RKO (cell line): ENCODE data around the gene MAGIX.
A peak's percentile ranks its signal among the peaks of the same experiment; 100 is the strongest.
"Not testable (repeated sequence)": the region's sequence is repeated elsewhere in the genome, so short reads cannot be mapped to it uniquely, and the experiment has no call there.

Experiments used
- DNase-seq: peaks from one replicate; pipeline ENCODE4 v3.0.0-alpha.2; 2016; ENCODE audit warnings: low spot score

The MAGIX gene

GRCh38 chrX:49162620-49163019 is at the start of gene MAGIX:
Gene MAGIX, plus strand, starts transcription at chrX:49162758. Its CDS starts 132 bp downstream, at chrX:49162890.
- no peak for DNase-seq

GRCh38 chrX:49116076-49116475 is 46.5 kb upstream of the MAGIX start:
- DNase-seq: no peak

GRCh38 chrX:49116716-49117115 is 45.8 kb upstream of the MAGIX start:
- no peak for DNase-seq

- no peak for DNase-seq
Measured at GRCh38 chrX:49117581-49117980, 45.0 kb upstream of the MAGIX start.

GRCh38 chrX:49120091-49120490 is 42.5 kb upstream of the MAGIX start:
- DNase-seq: peak; percentile 31

GRCh38 chrX:49122499-49122898 is 40.1 kb upstream of the MAGIX start:
- no peak for DNase-seq

- DNase-seq: not testable (repeated sequence)
Measured at GRCh38 chrX:49127742-49128258, 34.8 kb upstream of the MAGIX start.

- DNase-seq: no peak
Measured at GRCh38 chrX:49129427-49129826, 33.1 kb upstream of the MAGIX start.

- not testable (repeated sequence) for DNase-seq
Measured at GRCh38 chrX:49132275-49132674, 30.3 kb upstream of the MAGIX start.

GRCh38 chrX:49133759-49134158 is 28.8 kb upstream of the MAGIX start:
- no peak for DNase-seq

GRCh38 chrX:49137492-49137891 is 25.1 kb upstream of the MAGIX start:
- no peak for DNase-seq

GRCh38 chrX:49139713-49140112 is 22.8 kb upstream of the MAGIX start:
- no peak for DNase-seq

- DNase-seq: not testable (repeated sequence)
Measured at GRCh38 chrX:49142264-49142663, 20.3 kb upstream of the MAGIX start.

GRCh38 chrX:49143154-49143553 is 19.4 kb upstream of the MAGIX start:
- DNase-seq: not testable (repeated sequence)

GRCh38 chrX:49147282-49147681 is 15.3 kb upstream of the MAGIX start:
- no peak for DNase-seq

GRCh38 chrX:49147936-49148335 is 14.6 kb upstream of the MAGIX start:
- DNase-seq: no peak

GRCh38 chrX:49148390-49149100 is 14.0 kb upstream of the MAGIX start:
- DNase-seq: not testable (repeated sequence)

- DNase-seq: not testable (repeated sequence)
Measured at GRCh38 chrX:49149291-49149690, 13.3 kb upstream of the MAGIX start.

- DNase-seq: no peak
Measured at GRCh38 chrX:49153467-49153866, 9.1 kb upstream of the MAGIX start.

- peak; percentile 77 for DNase-seq
Measured at GRCh38 chrX:49155243-49155899, 7.2 kb upstream of the MAGIX start.

- DNase-seq: peak; percentile 91
Measured at GRCh38 chrX:49155900-49156837, 6.4 kb upstream of the MAGIX start.

GRCh38 chrX:49157194-49157593 is 5.4 kb upstream of the MAGIX start:
- no peak for DNase-seq
